Measurements from ENCODE around the gene CA5A. TPM values are rescaled to one million over a fixed set of nuclear protein-coding genes. Genes with fewer than 3 reads are reported as not detected.
"Not testable (repeated sequence)": the region's sequence is repeated elsewhere in the genome, so short reads cannot be mapped to it uniquely, and the experiment has no call there.

The CA5A gene
- total RNA-seq, 2 experiments from 2014 or later: not detected

DNA sequence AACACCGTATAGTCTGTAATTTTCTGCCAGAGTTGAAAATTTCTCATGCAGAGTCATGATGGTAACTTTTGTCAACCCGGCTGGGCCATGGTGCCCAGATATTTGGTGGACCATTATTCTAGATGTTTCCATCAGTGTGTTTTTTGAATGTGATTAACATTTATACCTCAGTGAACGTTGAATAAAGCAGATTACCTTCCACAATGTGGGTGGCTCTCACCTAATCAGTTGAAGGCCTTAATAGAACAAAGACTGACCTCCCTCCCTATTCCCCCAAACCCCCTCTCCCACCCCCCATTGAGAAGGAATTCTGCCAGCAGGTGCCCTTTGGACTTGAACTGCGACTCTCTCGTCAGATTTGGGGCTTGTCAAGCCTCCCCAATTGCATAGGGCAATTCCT lies 6.4 kb upstream of the CA5A start:
- DNase-seq (no peak), ATAC-seq (ENCODE audit: poor library complexity) (no peak)
- H3K36me3 ChIP-seq (ENCODE audit: insufficient read depth, low read length): no peaks in the 10 kb centered on the region
- H3K4me1 Mint-ChIP-seq (ENCODE audit: low read depth): no peaks in the 10 kb centered on the region
- H3K36me3 Mint-ChIP-seq (ENCODE audit: low read depth): no peaks in the 10 kb centered on the region
- peaks cover 0 to 3% of the 10 kb centered on the region in 2 experiments for H3K9me3 ChIP-seq (ENCODE audit: control insufficient read depth in 1 of 2, insufficient read depth in 1 of 2, low read length in 2 of 2)
- no peak overlapping the region for H3K4me3 ChIP-seq (ENCODE audit: low read length)
- POLR2A ChIA-PET: no interaction called here
- H3K4me3 Mint-ChIP-seq: no peak overlapping the region
- H3K4me1 ChIP-seq (ENCODE audit: insufficient read depth, low read length): peaks cover 1% of the 10 kb centered on the region
- no peaks in the 10 kb centered on the region for H3K9me3 Mint-ChIP-seq
- no peak overlapping the region for H3K27ac ChIP-seq (ENCODE audit: low read depth in 1 of 2, low read length in 2 of 2)
- intact Hi-C loops (cut with DNase I, micrococcal nuclease): no loop called here
- no peaks in the 10 kb centered on the region for H3K27me3 Mint-ChIP-seq
- no peaks in the 10 kb centered on the region for H3K27me3 ChIP-seq (ENCODE audit: control insufficient read depth in 1 of 2, insufficient read depth in 2 of 2, low read length in 2 of 2)
- CTCF ChIA-PET: no interaction called here
- TF ChIP-seq, protein P1, sequence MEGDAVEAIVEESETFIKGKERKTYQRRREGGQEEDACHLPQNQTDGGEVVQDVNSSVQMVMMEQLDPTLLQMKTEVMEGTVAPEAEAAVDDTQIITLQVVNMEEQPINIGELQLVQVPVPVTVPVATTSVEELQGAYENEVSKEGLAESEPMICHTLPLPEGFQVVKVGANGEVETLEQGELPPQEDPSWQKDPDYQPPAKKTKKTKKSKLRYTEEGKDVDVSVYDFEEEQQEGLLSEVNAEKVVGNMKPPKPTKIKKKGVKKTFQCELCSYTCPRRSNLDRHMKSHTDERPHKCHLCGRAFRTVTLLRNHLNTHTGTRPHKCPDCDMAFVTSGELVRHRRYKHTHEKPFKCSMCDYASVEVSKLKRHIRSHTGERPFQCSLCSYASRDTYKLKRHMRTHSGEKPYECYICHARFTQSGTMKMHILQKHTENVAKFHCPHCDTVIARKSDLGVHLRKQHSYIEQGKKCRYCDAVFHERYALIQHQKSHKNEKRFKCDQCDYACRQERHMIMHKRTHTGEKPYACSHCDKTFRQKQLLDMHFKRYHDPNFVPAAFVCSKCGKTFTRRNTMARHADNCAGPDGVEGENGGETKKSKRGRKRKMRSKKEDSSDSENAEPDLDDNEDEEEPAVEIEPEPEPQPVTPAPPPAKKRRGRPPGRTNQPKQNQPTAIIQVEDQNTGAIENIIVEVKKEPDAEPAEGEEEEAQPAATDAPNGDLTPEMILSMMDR (IDR thresholded peaks at IDR 0.05): no peak
- no peak overlapping the region for H3K27ac Mint-ChIP-seq

DNA sequence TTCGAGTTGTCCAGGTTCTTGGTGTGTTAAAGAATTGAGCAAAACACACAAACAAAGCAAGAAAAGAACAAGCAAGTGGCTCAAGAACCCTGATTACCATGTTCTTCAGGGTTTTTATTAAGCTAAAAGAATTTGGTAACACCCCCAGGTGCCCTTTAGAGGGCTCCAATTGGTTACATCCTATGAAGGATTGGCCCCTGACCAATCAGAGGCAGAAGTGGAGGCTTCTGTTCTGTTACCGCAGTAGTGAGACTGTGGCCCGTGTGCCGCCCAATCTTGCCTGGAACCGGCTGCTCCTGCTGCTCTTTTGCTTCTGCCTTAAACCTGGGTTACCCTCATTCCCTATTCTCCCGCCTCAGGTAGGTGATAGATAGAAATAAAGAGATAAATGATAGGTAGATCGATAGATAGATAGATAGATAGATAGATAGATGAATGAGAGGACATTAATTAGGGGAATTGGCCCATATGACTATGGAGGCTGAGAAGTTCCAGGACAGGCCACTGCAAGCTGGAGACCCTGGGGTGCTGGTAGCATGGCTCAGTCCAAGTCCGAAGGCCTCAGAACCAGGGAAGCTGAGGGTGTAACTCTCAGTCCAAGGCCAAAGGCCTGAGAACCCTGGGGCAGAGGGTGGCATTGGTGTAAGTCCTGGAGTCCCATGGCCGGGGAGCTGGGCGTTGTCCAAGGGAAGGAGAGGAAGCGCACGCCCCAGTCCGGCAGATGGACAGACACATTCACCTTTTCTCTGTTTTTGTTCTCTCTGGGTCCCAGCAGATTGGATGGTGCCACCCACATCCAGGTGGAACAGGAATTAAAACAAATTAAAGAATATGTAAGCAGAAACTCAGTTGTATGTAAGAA lies 3.5 kb upstream of the CA5A start:
- no peak for ATAC-seq (ENCODE audit: poor library complexity)
- ChIA-PET POLR2A (interaction anchor here (0.9 kb wide), 1 partner anchor 11 kb away, joined by 3 read pairs; the partner anchor contains the start of gene BANP), CTCF (no interaction called here)
- Histone ChIP-seq H3K36me3 (ENCODE audit: insufficient read depth, low read length) (no peaks in the 10 kb centered on the region), H3K27ac (ENCODE audit: low read depth in 1 of 2, low read length in 2 of 2) (no peak overlapping the region), H3K4me1 (ENCODE audit: insufficient read depth, low read length) (no peaks in the 10 kb centered on the region), H3K4me3 (ENCODE audit: low read length) (no peak overlapping the region), H3K9me3 (ENCODE audit: control insufficient read depth in 1 of 2, insufficient read depth in 1 of 2, low read length in 2 of 2) (peaks cover 0 to 3% of the 10 kb centered on the region in 2 experiments), H3K27me3 (ENCODE audit: control insufficient read depth in 1 of 2, insufficient read depth in 2 of 2, low read length in 2 of 2) (no peaks in the 10 kb centered on the region)
- Mint-ChIP-seq H3K4me3 (no peak overlapping the region), H3K9me3 (no peaks in the 10 kb centered on the region), H3K36me3 (ENCODE audit: low read depth) (no peaks in the 10 kb centered on the region), H3K27me3 (no peaks in the 10 kb centered on the region), H3K27ac (no peak overlapping the region), H3K4me1 (ENCODE audit: low read depth) (no peaks in the 10 kb centered on the region)
- intact Hi-C loops (cut with DNase I, micrococcal nuclease): no loop called here
- TF ChIP-seq, protein P1 (IDR thresholded peaks at IDR 0.05): no peak
- no peak for DNase-seq

DNA sequence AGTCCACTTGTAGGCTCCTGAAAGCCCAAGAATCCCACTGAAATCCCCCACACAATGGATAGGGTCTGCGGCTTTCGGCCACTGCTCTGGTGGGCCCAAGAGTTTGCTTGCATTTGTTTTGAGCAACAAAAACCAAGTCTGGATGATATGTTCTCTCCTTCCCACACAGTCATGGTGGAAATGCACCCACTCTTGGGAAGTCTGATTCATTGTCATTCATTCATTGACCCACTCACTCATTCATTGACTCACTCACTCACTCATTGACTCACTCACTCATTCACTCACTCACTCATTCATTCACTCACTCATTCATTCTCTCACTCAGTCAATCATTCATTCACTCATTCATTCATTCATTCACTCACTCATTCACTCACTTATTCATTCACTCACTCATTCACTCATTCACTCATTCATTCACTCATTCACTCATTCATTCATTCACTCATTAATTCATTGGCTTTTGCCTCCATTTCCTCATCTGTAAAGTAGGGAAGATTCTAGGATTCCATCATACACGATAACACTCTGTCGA lies 2.2 kb upstream of the CA5A start:
- H3K36me3 ChIP-seq (ENCODE audit: insufficient read depth, low read length): no peaks in the 10 kb centered on the region
- H3K27ac Mint-ChIP-seq: no peak overlapping the region
- H3K36me3 Mint-ChIP-seq (ENCODE audit: low read depth): no peaks in the 10 kb centered on the region
- intact Hi-C loops (cut with DNase I, micrococcal nuclease): no loop called here
- no peaks in the 10 kb centered on the region for H3K4me1 ChIP-seq (ENCODE audit: insufficient read depth, low read length)
- no peak overlapping the region for H3K27ac ChIP-seq (ENCODE audit: low read depth in 1 of 2, low read length in 2 of 2)
- TF ChIP-seq, protein P1 (IDR thresholded peaks at IDR 0.05): no peak
- H3K9me3 Mint-ChIP-seq: no peaks in the 10 kb centered on the region
- H3K9me3 ChIP-seq (ENCODE audit: control insufficient read depth in 1 of 2, insufficient read depth in 1 of 2, low read length in 2 of 2): peaks cover 0 to 3% of the 10 kb centered on the region in 2 experiments
- no peaks in the 10 kb centered on the region for H3K27me3 ChIP-seq (ENCODE audit: control insufficient read depth in 1 of 2, insufficient read depth in 2 of 2, low read length in 2 of 2)
- H3K4me1 Mint-ChIP-seq (ENCODE audit: low read depth): no peaks in the 10 kb centered on the region
- H3K4me3 Mint-ChIP-seq: no peak overlapping the region
- POLR2A ChIA-PET: no interaction called here
- DNase-seq (no peak), ATAC-seq (ENCODE audit: poor library complexity) (no peak)
- H3K4me3 ChIP-seq (ENCODE audit: low read length): no peak overlapping the region
- no peaks in the 10 kb centered on the region for H3K27me3 Mint-ChIP-seq
- CTCF ChIA-PET: no interaction called here

DNA sequence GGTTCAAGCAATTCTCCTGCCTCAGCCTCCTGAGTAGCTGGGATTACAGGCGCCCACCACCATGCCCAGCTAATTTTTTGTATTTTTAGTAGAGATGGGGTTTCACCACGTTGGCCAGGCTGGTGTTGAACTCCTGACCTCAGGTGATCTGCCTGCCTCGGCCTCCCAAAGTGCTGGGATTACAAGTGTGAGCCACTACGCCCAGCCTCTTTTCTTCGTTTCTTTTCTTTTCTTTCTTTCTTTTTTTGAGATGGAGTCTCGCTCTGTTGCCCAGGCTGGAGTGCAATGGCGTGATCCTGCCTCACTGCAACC lies 858 bp upstream of the CA5A start:
- H3K4me1 ChIP-seq (ENCODE audit: insufficient read depth, low read length); intact Hi-C loops (cut with DNase I, micrococcal nuclease); H3K27me3 ChIP-seq (ENCODE audit: control insufficient read depth in 1 of 2, insufficient read depth in 2 of 2, low read length in 2 of 2); H3K27ac Mint-ChIP-seq; H3K27me3 Mint-ChIP-seq; DNase-seq; H3K4me1 Mint-ChIP-seq (ENCODE audit: low read depth); H3K27ac ChIP-seq (ENCODE audit: low read depth in 1 of 2, low read length in 2 of 2); H3K36me3 ChIP-seq (ENCODE audit: insufficient read depth, low read length); H3K9me3 Mint-ChIP-seq; H3K4me3 ChIP-seq (ENCODE audit: low read length); ATAC-seq (ENCODE audit: poor library complexity); H3K4me3 Mint-ChIP-seq; H3K36me3 Mint-ChIP-seq (ENCODE audit: low read depth); H3K9me3 ChIP-seq (ENCODE audit: control insufficient read depth in 1 of 2, insufficient read depth in 1 of 2, low read length in 2 of 2); CTCF ChIA-PET: not testable (repeated sequence)
- POLR2A ChIA-PET: interaction anchor here (0.6 kb wide), 1 partner anchor 132 kb away, joined by 3 read pairs; no protein-coding TSS in a partner anchor

DNA sequence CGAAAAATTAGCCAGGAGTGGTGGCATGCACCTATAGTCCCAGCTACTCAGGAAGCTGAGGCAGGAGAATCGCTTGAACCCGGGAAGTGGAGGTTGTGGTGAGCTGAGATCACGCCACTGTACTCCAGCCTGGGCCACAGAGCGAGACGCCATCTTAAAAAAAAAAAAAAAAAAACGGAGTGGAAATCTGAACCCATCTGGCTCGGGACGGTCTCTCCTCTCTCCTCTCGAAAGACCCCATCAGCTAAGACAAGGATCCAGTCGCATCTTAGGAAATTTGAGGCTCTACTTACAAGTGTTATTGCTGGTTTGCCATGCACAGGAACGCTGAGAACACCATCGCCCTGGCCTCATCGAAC lies 334 bp downstream of the CA5A start:
- H3K9me3 Mint-ChIP-seq; H3K4me3 Mint-ChIP-seq; ATAC-seq (ENCODE audit: poor library complexity); H3K27me3 Mint-ChIP-seq; H3K27me3 ChIP-seq (ENCODE audit: control insufficient read depth in 1 of 2, insufficient read depth in 2 of 2, low read length in 2 of 2); DNase-seq; H3K4me3 ChIP-seq (ENCODE audit: low read length); H3K27ac ChIP-seq (ENCODE audit: low read depth in 1 of 2, low read length in 2 of 2); intact Hi-C loops (cut with DNase I, micrococcal nuclease); H3K27ac Mint-ChIP-seq; CTCF ChIA-PET; H3K36me3 ChIP-seq (ENCODE audit: insufficient read depth, low read length); POLR2A ChIA-PET; H3K4me1 ChIP-seq (ENCODE audit: insufficient read depth, low read length); H3K4me1 Mint-ChIP-seq (ENCODE audit: low read depth); H3K36me3 Mint-ChIP-seq (ENCODE audit: low read depth); H3K9me3 ChIP-seq (ENCODE audit: control insufficient read depth in 1 of 2, insufficient read depth in 1 of 2, low read length in 2 of 2): not testable (repeated sequence)

All from CD4-positive, alpha-beta T cell (primary cell).